GM23338 (cell line): Measurements from ENCODE around the gene MAP2K5. TPM values are rescaled to one million over a fixed set of nuclear protein-coding genes. Genes with fewer than 3 reads are reported as not detected.

Experiments used
- ATAC-seq: fragments of 200-7000 bp; cut with Tn5 transposase; 3 replicates; pipeline ENCODE4 v1.9.1; 2020
- DNase-seq: peaks from one replicate; pipeline ENCODE4 v3.0.0-alpha.2; 2015; ENCODE audit warnings: low spot score
- H2AFZ ChIP-seq: fragments of 200-600 bp; sonication (generic); 2 replicates; pipeline ENCODE4 v1.8.0; 2016; ENCODE audit warnings: antibody characterized with exemption, mild to moderate bottlenecking, moderate library complexity
- H3F3A ChIP-seq: fragments of 200-600 bp; sonication (generic); replicated peaks from 2 replicates; pipeline ENCODE4 v1.8.0; 2017; ENCODE audit warnings: antibody characterized with exemption, mixed run types, low read depth
- H3K27ac ChIP-seq: fragments of 200-600 bp; sonication (generic); 2 replicates; pipeline ENCODE4 v1.6.1; 2016; ENCODE audit warnings: low read depth
- H3K27me3 ChIP-seq: fragments of 200-600 bp; sonication (generic); 2 replicates; pipeline ENCODE4 v1.8.0; 2016; ENCODE audit warnings: mild to moderate bottlenecking, mixed run types, moderate library complexity; ENCODE audit not compliant: insufficient read depth
- H3K36me3 ChIP-seq: fragments of 200-600 bp; sonication (generic); 2 replicates; pipeline ENCODE4 v1.8.0; 2016; ENCODE audit warnings: mild to moderate bottlenecking; ENCODE audit not compliant: insufficient read depth
- H3K4me1 ChIP-seq: fragments of 200-600 bp; sonication (generic); 2 replicates; pipeline ENCODE4 v1.8.0; 2016; ENCODE audit warnings: mild to moderate bottlenecking, moderate library complexity; ENCODE audit not compliant: insufficient read depth
- H3K4me2 ChIP-seq: fragments of 200-600 bp; sonication (generic); 2 replicates; pipeline ENCODE4 v1.7.1; 2017; ENCODE audit warnings: mixed run types
- H3K4me3 ChIP-seq: fragments of 200-600 bp; sonication (generic); 2 replicates; pipeline ENCODE4 v1.6.1; 2016; ENCODE audit warnings: mixed run types
- H3K79me2 ChIP-seq: fragments of 200-600 bp; sonication (generic); replicated peaks from 2 replicates; pipeline ENCODE4 v1.8.0; 2017; ENCODE audit warnings: mild to moderate bottlenecking; ENCODE audit not compliant: insufficient read depth
- H3K9me2 ChIP-seq: fragments of 200-600 bp; sonication (generic); 2 replicates; pipeline ENCODE4 v1.8.0; 2017; ENCODE audit not compliant: insufficient read depth
- H4K20me1 ChIP-seq: fragments of 200-600 bp; sonication (generic); replicated peaks from 2 replicates; pipeline ENCODE4 v1.8.0; 2017; ENCODE audit warnings: mild to moderate bottlenecking; ENCODE audit not compliant: insufficient read depth
- H3K27ac Mint-ChIP-seq: 2 replicates; pipeline ENCODE4 v1.8.0; 2020; ENCODE audit warnings: inconsistent platforms, mild to moderate bottlenecking, moderate library complexity, mixed read lengths
- H3K27me3 Mint-ChIP-seq: 3 replicates; pipeline ENCODE4 v1.8.0; 2022; ENCODE audit warnings: low read depth, mild to moderate bottlenecking, moderate library complexity, mixed read lengths, inconsistent platforms; ENCODE audit not compliant: insufficient read depth, poor library complexity
- H3K36me3 Mint-ChIP-seq: 3 replicates; pipeline ENCODE4 v1.8.0; 2021; ENCODE audit warnings: low read depth, mild to moderate bottlenecking, inconsistent platforms, moderate library complexity, mixed read lengths
- H3K4me1 Mint-ChIP-seq: 3 replicates; pipeline ENCODE4 v1.8.0; 2020; ENCODE audit warnings: mild to moderate bottlenecking, inconsistent platforms, mixed read lengths
- H3K4me3 Mint-ChIP-seq: 3 replicates; pipeline ENCODE4 v1.8.0; 2021; ENCODE audit warnings: moderate library complexity, mild to moderate bottlenecking, inconsistent platforms, mixed read lengths
- H3K9me3 Mint-ChIP-seq: 3 replicates; pipeline ENCODE4 v1.8.0; 2020; ENCODE audit warnings: moderate library complexity, mild to moderate bottlenecking, inconsistent platforms, mixed read lengths
- CREB1 ChIP-seq: fragments of 250-450 bp; sonication (Bioruptor Pico); IDR thresholded peaks from 2 replicates; pipeline ENCODE4 v1.5.0; 2020; ENCODE audit warnings: low read depth, mild to moderate bottlenecking, moderate library complexity
- EZH2phosphoT487 ChIP-seq: fragments of 200-600 bp; sonication (generic); IDR thresholded peaks from one replicate; pipeline ENCODE4 v1.8.1; 2018; ENCODE audit warnings: antibody characterized with exemption; ENCODE audit not compliant: unreplicated experiment
- JUNB ChIP-seq: IDR thresholded peaks from one replicate; pipeline ENCODE4 v1.6.1; 2016; ENCODE audit warnings: antibody characterized with exemption; ENCODE audit not compliant: unreplicated experiment
- STAT1 ChIP-seq: IDR thresholded peaks from one replicate; pipeline ENCODE4 v1.6.1; 2016; ENCODE audit warnings: antibody characterized with exemption; ENCODE audit not compliant: unreplicated experiment
- ZNF331 ChIP-seq: fragments of 250-450 bp; sonication (Bioruptor Pico); IDR thresholded peaks from 2 replicates; pipeline ENCODE4 v1.5.0; 2020; ENCODE audit warnings: low read depth, mild to moderate bottlenecking, moderate library complexity
- ZNF462 ChIP-seq: fragments of 250-450 bp; sonication (Bioruptor Pico); IDR thresholded peaks from 2 replicates; pipeline ENCODE4 v1.5.0; 2020; ENCODE audit warnings: mild to moderate bottlenecking, moderate library complexity
- polyA plus RNA-seq: library from polyadenylated mRNA; unstranded; fragments of >200 nt; fragmentation: Nextera tagmentation; extraction: Ambion mirVana; gene quantifications from 2 replicates; pipeline ENCODE4 v1.2.1, GENCODE V29; 2016
- total RNA-seq: library from RNA; depleted of rRNA; stranded (reverse); fragments of >200 nt; shearing (Covaris generic); gene quantifications from 2 replicates; pipeline ENCODE4 v1.2.3, GENCODE V29; 2014

Gene MAP2K5
- total and polyA plus RNA-seq, 2 experiments from 2014 or later = 6.5 to 13.6 TPM

- no peaks in the 10 kb centered on the region for H3K27me3 ChIP-seq
- no peak overlapping the region for H2AFZ ChIP-seq
- H3K4me2 ChIP-seq = peak overlapping the region; percentile 22; the same call in 1 of the 2 replicates
- Mint-ChIP-seq H3K27ac (peak overlapping the region; percentile 72; the same call in 1 of the 2 replicates), H3K9me3 (no peaks in the 10 kb centered on the region), H3K4me3 (no peak overlapping the region), H3K4me1 (peaks cover 46% of the 10 kb centered on the region), H3K27me3 (peaks cover 4% of the 10 kb centered on the region), H3K36me3 (no peaks in the 10 kb centered on the region)
- no peak overlapping the region for H3K27ac ChIP-seq
- H3K4me1 ChIP-seq = peaks cover 37% of the 10 kb centered on the region
- no peaks in the 10 kb centered on the region for H3K9me2 ChIP-seq
- no peaks in the 10 kb centered on the region for H4K20me1 ChIP-seq
- H3K79me2 ChIP-seq = no peaks in the 10 kb centered on the region
- TF ChIP-seq EZH2phosphoT487 (no peak), JUNB (no peak)
- H3K4me3 ChIP-seq = no peak overlapping the region
- no peaks in the 10 kb centered on the region for H3K36me3 ChIP-seq
- no peak for ATAC-seq
- no peak for DNase-seq
- H3F3A ChIP-seq = no peaks in the 10 kb centered on the region
Observed at GRCh38 chr15:67745073-67746006, 202.8 kb downstream of the MAP2K5 start.

GRCh38 chr15:67746022-67746421 lies 203.5 kb downstream of the MAP2K5 start:
- H3K4me3 Mint-ChIP-seq = peak overlapping the region; percentile 11; the same call in 1 of the 3 replicates
- peaks cover 4% of the 10 kb centered on the region for H3K27me3 Mint-ChIP-seq
- no peaks in the 10 kb centered on the region; the same call in 1 of the 2 replicates for H3K9me2 ChIP-seq
- no peak overlapping the region for H3K27ac ChIP-seq
- H3F3A ChIP-seq = no peaks in the 10 kb centered on the region
- H4K20me1 ChIP-seq = no peaks in the 10 kb centered on the region
- H3K9me3 Mint-ChIP-seq = no peaks in the 10 kb centered on the region
- H3K4me3 ChIP-seq = peak overlapping the region; percentile 14; the same call in 1 of the 2 replicates
- ATAC-seq (no peak), DNase-seq (no peak)
- no peak overlapping the region for H2AFZ ChIP-seq
- no peak for TF ChIP-seq CREB1 (CRISPR knock-in tag)
- TF ChIP-seq STAT1 = no peak
- TF ChIP-seq ZNF462 = no peak
- TF ChIP-seq ZNF331 (CRISPR knock-in tag) = no peak
- H3K4me1 Mint-ChIP-seq = peaks cover 52% of the 10 kb centered on the region
- peak overlapping the region; percentile 22 for H3K4me2 ChIP-seq
- H3K79me2 ChIP-seq = no peaks in the 10 kb centered on the region
- no peaks in the 10 kb centered on the region for H3K36me3 Mint-ChIP-seq
- no peaks in the 10 kb centered on the region for H3K36me3 ChIP-seq
- H3K27ac Mint-ChIP-seq = peak overlapping the region; percentile 60
- no peaks in the 10 kb centered on the region for H3K27me3 ChIP-seq
- peaks cover 39% of the 10 kb centered on the region for H3K4me1 ChIP-seq
